Gastrocnemius medialis (tissue), 4 donors: ENCODE results near the gene IP6K3.

ENCODE experiments used
- POLR2A ChIP-seq, 2 donors: fragments of 450-650 bp; IDR thresholded peaks; one replicate each; pipeline ENCODE4 v1.6.1; 2017; ENCODE audit warnings: antibody characterized with exemption in 2 of 2, mild to moderate bottlenecking in 2 of 2, moderate library complexity in 2 of 2
- TF ChIP-seq, protein P1 (sequence below), 5 experiments: fragments of 450-650 bp in 3 of 5; fragments of 200-600 bp in 2 of 5; sonication (generic) in 2 of 5; IDR thresholded peaks in 4 of 5; conservative IDR thresholded peaks in 1 of 5; 1 replicate in 4 of 5; 2 replicates in 1 of 5; pipeline ENCODE4 v1.5.1; 2016 to 2019; ENCODE audit warnings: antibody characterized with exemption in 5 of 5, mild to moderate bottlenecking in 3 of 5, moderate library complexity in 3 of 5

DNA sequence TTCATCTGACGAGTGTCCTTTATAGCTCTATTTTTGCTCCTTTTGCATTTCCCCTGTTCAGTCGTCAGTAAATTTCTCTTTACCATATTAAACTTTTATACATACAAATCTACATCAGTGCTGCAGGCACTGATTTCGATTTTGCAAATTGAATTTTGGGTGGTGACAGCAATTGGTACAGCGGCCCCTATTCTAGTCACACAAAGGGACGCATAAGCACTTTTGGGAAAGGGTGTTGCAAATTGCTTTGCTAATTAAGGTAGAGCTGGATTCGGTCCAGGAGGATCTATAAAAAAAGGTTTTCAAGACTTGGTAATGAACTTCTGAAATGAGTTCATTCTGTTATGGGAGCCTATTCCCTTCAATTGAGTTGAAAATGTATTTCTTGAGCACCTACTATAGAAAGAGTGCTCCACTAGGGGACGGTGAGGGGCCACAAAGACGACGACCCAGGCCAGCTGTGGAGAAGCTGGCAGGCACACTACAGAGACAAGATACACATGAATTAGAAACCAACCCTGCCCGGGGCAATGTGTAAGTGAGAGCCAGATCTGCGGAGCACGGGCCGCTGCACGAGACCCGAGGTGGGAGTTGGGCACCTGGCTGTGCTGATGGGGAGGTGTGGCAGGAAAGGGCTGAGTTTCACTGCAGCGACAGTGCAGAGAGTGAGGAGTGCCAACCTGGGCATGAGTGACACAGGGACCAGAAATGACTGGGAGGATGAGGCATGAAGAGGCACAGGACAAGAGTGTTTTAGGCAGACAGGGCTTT lies 40.6 kb downstream of the IP6K3 start:
- no peak for TF ChIP-seq POLR2A (IDR thresholded peaks at IDR 0.05)
- TF ChIP-seq, protein P1, sequence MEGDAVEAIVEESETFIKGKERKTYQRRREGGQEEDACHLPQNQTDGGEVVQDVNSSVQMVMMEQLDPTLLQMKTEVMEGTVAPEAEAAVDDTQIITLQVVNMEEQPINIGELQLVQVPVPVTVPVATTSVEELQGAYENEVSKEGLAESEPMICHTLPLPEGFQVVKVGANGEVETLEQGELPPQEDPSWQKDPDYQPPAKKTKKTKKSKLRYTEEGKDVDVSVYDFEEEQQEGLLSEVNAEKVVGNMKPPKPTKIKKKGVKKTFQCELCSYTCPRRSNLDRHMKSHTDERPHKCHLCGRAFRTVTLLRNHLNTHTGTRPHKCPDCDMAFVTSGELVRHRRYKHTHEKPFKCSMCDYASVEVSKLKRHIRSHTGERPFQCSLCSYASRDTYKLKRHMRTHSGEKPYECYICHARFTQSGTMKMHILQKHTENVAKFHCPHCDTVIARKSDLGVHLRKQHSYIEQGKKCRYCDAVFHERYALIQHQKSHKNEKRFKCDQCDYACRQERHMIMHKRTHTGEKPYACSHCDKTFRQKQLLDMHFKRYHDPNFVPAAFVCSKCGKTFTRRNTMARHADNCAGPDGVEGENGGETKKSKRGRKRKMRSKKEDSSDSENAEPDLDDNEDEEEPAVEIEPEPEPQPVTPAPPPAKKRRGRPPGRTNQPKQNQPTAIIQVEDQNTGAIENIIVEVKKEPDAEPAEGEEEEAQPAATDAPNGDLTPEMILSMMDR (IDR thresholded peaks at IDR 0.05 in 4 of 5, conservative IDR thresholded peaks at IDR 0.05 in 1 of 5), result no peak
